Measurements from ENCODE around the gene BANF2. TPM values are rescaled to one million over a fixed set of nuclear protein-coding genes. Genes with fewer than 3 reads are reported as not detected.
A peak's percentile ranks its signal among the peaks of the same experiment; 100 is the strongest.

BANF2 gene
- total RNA-seq, 1 donor from 2014 or later: not detected

GRCh38 chr20:17673084-17673483 lies 26.7 kb upstream of the BANF2 start:
- TF ChIP-seq CTCF (IDR thresholded peaks at IDR 0.05): no peak
- Histone ChIP-seq H3K27me3 (no peaks in the 10 kb centered on the region), H3K9me3 (no peaks in the 10 kb centered on the region), H3K27ac (no peak overlapping the region), H3K4me1 (peaks cover 50% of the 10 kb centered on the region), H3K4me3 (no peak overlapping the region), H3K36me3 (peaks cover 32% of the 10 kb centered on the region)
- DNase-seq: no peak
- peak; percentile 62 for ATAC-seq
- intact Hi-C loops (cut with DNase I): no loop called here

- peak; percentile 10 for ATAC-seq
- peaks cover 27% of the 10 kb centered on the region for H3K36me3 ChIP-seq
- no peak for TF ChIP-seq CTCF (IDR thresholded peaks at IDR 0.05)
- no peak overlapping the region for H3K27ac ChIP-seq
- H3K4me3 ChIP-seq: no peak overlapping the region
- H3K4me1 ChIP-seq: peaks cover 69% of the 10 kb centered on the region
- no peaks in the 10 kb centered on the region for H3K27me3 ChIP-seq
- no peak for DNase-seq
- H3K9me3 ChIP-seq: no peaks in the 10 kb centered on the region
- intact Hi-C loops (cut with DNase I): no loop called here
Measured at GRCh38 chr20:17674722-17675518, 24.8 kb upstream of the BANF2 start.

GRCh38 chr20:17675519-17676377 lies 24.0 kb upstream of the BANF2 start:
- ATAC-seq (no peak), DNase-seq (no peak)
- Histone ChIP-seq H3K27ac (no peak overlapping the region), H3K4me1 (peaks cover 70% of the 10 kb centered on the region), H3K9me3 (no peaks in the 10 kb centered on the region), H3K27me3 (no peaks in the 10 kb centered on the region), H3K36me3 (peaks cover 23% of the 10 kb centered on the region), H3K4me3 (no peak overlapping the region)
- intact Hi-C loops (cut with DNase I): no loop called here
- no peak for TF ChIP-seq CTCF (IDR thresholded peaks at IDR 0.05)

GRCh38 chr20:17676378-17676759 lies 23.4 kb upstream of the BANF2 start:
- intact Hi-C loops (cut with DNase I): no loop called here
- H3K9me3 ChIP-seq: no peaks in the 10 kb centered on the region
- DNase-seq (no peak), ATAC-seq (no peak)
- peaks cover 63% of the 10 kb centered on the region for H3K4me1 ChIP-seq
- no peak overlapping the region for H3K4me3 ChIP-seq
- H3K27me3 ChIP-seq: no peaks in the 10 kb centered on the region
- H3K27ac ChIP-seq: no peak overlapping the region
- no peak for TF ChIP-seq CTCF (IDR thresholded peaks at IDR 0.05)
- peaks cover 23% of the 10 kb centered on the region for H3K36me3 ChIP-seq

GRCh38 chr20:17676942-17677341 lies 22.8 kb upstream of the BANF2 start:
- DNase-seq (no peak), ATAC-seq (no peak)
- no peaks in the 10 kb centered on the region for H3K9me3 ChIP-seq
- intact Hi-C loops (cut with DNase I): no loop called here
- H3K36me3 ChIP-seq: peaks cover 23% of the 10 kb centered on the region
- H3K27ac ChIP-seq: no peak overlapping the region
- H3K27me3 ChIP-seq: no peaks in the 10 kb centered on the region
- peaks cover 58% of the 10 kb centered on the region for H3K4me1 ChIP-seq
- TF ChIP-seq CTCF (IDR thresholded peaks at IDR 0.05): no peak
- H3K4me3 ChIP-seq: no peak overlapping the region

All from upper lobe of right lung (tissue), 1 donor.